Erythroblast (primary cell): ENCODE data around the gene CEACAM8.

Experiments
- GATA1 ChIP-seq: IDR thresholded peaks from 2 replicates; pipeline ENCODE4 v1.6.1; 2011; ENCODE audit warnings: low read depth, mild to moderate bottlenecking, control low read depth, low read length, moderate library complexity
- POLR2A ChIP-seq: IDR thresholded peaks from 2 replicates; pipeline ENCODE4 v1.6.1; 2011; ENCODE audit warnings: mild to moderate bottlenecking, low read length

- TF ChIP-seq POLR2A (no peak), GATA1 (no peak)
Observed at GRCh38 chr19:42547929-42548328, 46.8 kb downstream of the CEACAM8 start.
